NCI-H460 (cell line): ENCODE measurements around the gene SMYD3. TPM values are rescaled to one million over a fixed set of nuclear protein-coding genes. Genes with fewer than 3 reads are reported as not detected.

Experiments
- DNase-seq: peaks from one replicate; pipeline ENCODE4 v3.0.0-alpha.2; 2016; ENCODE audit warnings: low read depth; ENCODE audit errors: extremely low read depth
- total RNA-seq: library from RNA; depleted of rRNA; stranded (reverse); fragments of >200 nt; shearing (Covaris generic); gene quantifications from 2 replicates; pipeline ENCODE4 v1.2.3, GENCODE V29; 2014

The SMYD3 gene
- total RNA-seq, 1 experiment from 2014 or later: 348 TPM

GRCh38 chr1:246477634-246478033, 29.4 kb downstream of the SMYD3 start:
- no peak for DNase-seq

- DNase-seq: no peak
These were observed 30.3 kb downstream of the SMYD3 start for GRCh38 chr1:246476771-246477170.

- no peak for DNase-seq
These were observed 35.4 kb downstream of the SMYD3 start for GRCh38 chr1:246471688-246472087.

GRCh38 chr1:246470585-246470984, 36.5 kb downstream of the SMYD3 start:
- no peak for DNase-seq

- no peak for DNase-seq
These were observed 44.1 kb downstream of the SMYD3 start for GRCh38 chr1:246462986-246463385.

- DNase-seq: no peak
These were observed 46.7 kb downstream of the SMYD3 start for GRCh38 chr1:246460406-246460805.

- DNase-seq: no peak
These were observed 47.9 kb downstream of the SMYD3 start for GRCh38 chr1:246459221-246459620.

- no peak for DNase-seq
These were observed 51.6 kb downstream of the SMYD3 start for GRCh38 chr1:246455476-246455875.

GRCh38 chr1:246454655-246455054, 52.4 kb downstream of the SMYD3 start:
- DNase-seq: no peak

- peak; percentile 48 for DNase-seq
These were observed 56.3 kb downstream of the SMYD3 start for GRCh38 chr1:246450611-246451251.

GRCh38 chr1:246448373-246448772, 58.7 kb downstream of the SMYD3 start:
- DNase-seq: no peak

GRCh38 chr1:246447501-246447900, 59.6 kb downstream of the SMYD3 start:
- DNase-seq: no peak

- DNase-seq: no peak
These were observed 61.6 kb downstream of the SMYD3 start for GRCh38 chr1:246445503-246445902.

GRCh38 chr1:246444617-246445016, 62.5 kb downstream of the SMYD3 start:
- DNase-seq: no peak

GRCh38 chr1:246437961-246438360, 69.1 kb downstream of the SMYD3 start:
- no peak for DNase-seq

- DNase-seq: peak; percentile 50
These were observed 71.5 kb downstream of the SMYD3 start for GRCh38 chr1:246435421-246436041.

- DNase-seq: no peak
These were observed 72.7 kb downstream of the SMYD3 start for GRCh38 chr1:246434335-246434734.

GRCh38 chr1:246428542-246429308, 78.4 kb downstream of the SMYD3 start:
- no peak for DNase-seq

GRCh38 chr1:246427611-246428010, 79.5 kb downstream of the SMYD3 start:
- DNase-seq: no peak

- DNase-seq: no peak
These were observed 81.2 kb downstream of the SMYD3 start for GRCh38 chr1:246425895-246426294.

GRCh38 chr1:246425139-246425794, 81.8 kb downstream of the SMYD3 start:
- no peak for DNase-seq
